ENCODE results near the gene GARNL3. TPM values are rescaled to one million over a fixed set of nuclear protein-coding genes. Genes with fewer than 3 reads are reported as not detected.

The GARNL3 gene
- total RNA-seq, 5 donors from 2014 or later (not counting 1 experiment from before 2014, with no cell fraction given) = 3.3 to 5.7 (median 3.6) TPM

DNA sequence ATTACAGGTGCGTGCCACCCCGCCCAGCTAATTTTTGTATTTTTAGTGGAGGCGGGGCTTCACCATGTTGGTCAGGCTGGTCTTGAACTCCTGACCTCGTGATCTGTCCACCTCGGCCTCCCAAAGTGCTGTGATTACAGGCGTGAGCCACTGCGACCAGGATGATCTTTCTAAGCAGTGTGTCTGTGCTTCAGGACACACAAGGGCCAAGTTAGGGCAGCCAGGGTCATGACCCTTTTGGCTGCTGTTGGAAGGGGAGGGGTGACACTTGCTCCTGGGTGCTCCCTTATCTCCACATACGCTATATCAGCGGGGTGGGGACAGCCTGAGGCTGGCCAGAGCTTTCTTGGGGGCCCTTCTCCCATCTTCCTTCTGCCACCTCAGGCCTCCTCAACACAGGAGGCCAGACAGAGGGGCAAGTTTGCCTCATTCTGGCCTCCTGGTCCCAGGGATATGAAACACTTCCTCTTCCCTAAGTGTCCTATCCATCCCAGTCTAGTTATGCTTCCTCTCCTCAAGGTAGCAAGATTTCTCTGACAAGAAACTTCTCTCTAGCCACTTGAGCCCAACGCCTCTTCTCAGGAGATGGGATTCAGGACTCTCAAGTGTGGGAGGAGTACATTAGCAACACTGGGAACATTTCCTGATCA lies 157.7 kb downstream of the GARNL3 start:
- CTCF ChIA-PET = interaction anchor here in 1 of 2 donors (0.7 kb wide), 1 partner anchor 9 kb away, joined by 4 read pairs; no protein-coding TSS in a partner anchor
- H3K27me3 ChIP-seq (replicated peaks in 1 of 2; ENCODE audit: control insufficient read depth in 2 of 2, extremely low read depth in 1 of 2, insufficient read depth in 2 of 2, low read length in 1 of 2) = peaks cover 0 to 4% of the 10 kb centered on the region in 2 experiments
- no peak for DNase-seq

DNA sequence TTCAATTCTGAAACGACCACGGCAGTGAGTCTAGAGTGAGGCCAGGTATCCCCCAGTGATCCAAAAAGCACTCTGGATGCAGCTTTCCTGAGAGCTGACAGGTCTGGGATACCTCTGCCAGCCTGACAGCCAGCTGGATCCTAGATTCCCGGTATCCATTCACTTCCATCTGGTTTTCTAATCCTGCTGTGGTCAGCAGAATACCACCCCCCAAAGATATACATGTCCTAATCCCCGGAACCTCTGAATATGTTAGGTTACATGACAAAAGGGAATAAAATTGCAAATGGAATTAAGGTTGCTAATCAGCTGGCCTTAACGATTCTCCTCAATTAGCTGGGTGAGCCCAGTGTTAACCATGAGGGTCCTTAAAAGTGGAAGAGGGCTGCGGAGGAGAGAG lies 158.2 kb downstream of the GARNL3 start:
- H3K4me3 Mint-ChIP-seq = peak overlapping the region; percentile 99 to 100 (median 99)
- DNase-seq = no peak
- Histone ChIP-seq H3K36me3 (ENCODE audit: control insufficient read depth in 2 of 2, extremely low read depth in 1 of 2, insufficient read depth in 1 of 2, low read length in 1 of 2) (no peaks in the 10 kb centered on the region), H3K27me3 (replicated peaks in 1 of 2; ENCODE audit: control insufficient read depth in 2 of 2, extremely low read depth in 1 of 2, insufficient read depth in 2 of 2, low read length in 1 of 2) (peaks cover 0 to 4% of the 10 kb centered on the region in 2 experiments), H3K4me1 (ENCODE audit: control insufficient read depth in 1 of 2, extremely low read depth in 1 of 2, insufficient read depth in 2 of 2, low read length in 2 of 2) (peaks cover 4 to 41% of the 10 kb centered on the region in 2 experiments), H3K27ac (ENCODE audit: low read length) (no peak overlapping the region), H3K9me3 (no peaks in the 10 kb centered on the region), H3K4me3 (ENCODE audit: control insufficient read depth in 1 of 2, extremely low read depth in 1 of 2, low read length in 1 of 2) (no peak overlapping the region)
- no peak for ATAC-seq (replicated peaks in 1 of 4)
- H3K9me3 Mint-ChIP-seq = no peaks in the 10 kb centered on the region
- peaks cover 46 to 50% (median 47%) of the 10 kb centered on the region in 3 donors for H3K4me1 Mint-ChIP-seq
- H3K36me3 Mint-ChIP-seq = peaks cover 5% of the 10 kb centered on the region
- WGBS (ENCODE audit: insufficient coverage) = no CpG with 5 or more reads among the region's 6 CpGs
- no peaks in the 10 kb centered on the region for H3K27me3 Mint-ChIP-seq
- CTCF ChIA-PET = no interaction called here
- peak overlapping the region in 1 of 2 donors; percentile 98 for H3K27ac Mint-ChIP-seq
- POLR2A ChIA-PET = interaction anchor here in 1 of 2 donors (1.2 kb wide), 1 partner anchor 28 kb away, joined by 5 read pairs; the partner anchor contains the start of genes LRSAM1 and RPL12

More for the DNA sequence above, 157.7 kb downstream of the GARNL3 start:
- Histone ChIP-seq H3K9me3 (no peaks in the 10 kb centered on the region), H3K4me3 (ENCODE audit: control insufficient read depth in 1 of 2, extremely low read depth in 1 of 2, low read length in 1 of 2) (no peak overlapping the region), H3K36me3 (ENCODE audit: control insufficient read depth in 2 of 2, extremely low read depth in 1 of 2, insufficient read depth in 1 of 2, low read length in 1 of 2) (no peaks in the 10 kb centered on the region), H3K27ac (ENCODE audit: low read length) (no peak overlapping the region), H3K4me1 (ENCODE audit: control insufficient read depth in 1 of 2, extremely low read depth in 1 of 2, insufficient read depth in 2 of 2, low read length in 2 of 2) (peaks cover 4 to 37% of the 10 kb centered on the region in 2 experiments)
- H3K36me3 Mint-ChIP-seq = peaks cover 5% of the 10 kb centered on the region
- no peaks in the 10 kb centered on the region for H3K27me3 Mint-ChIP-seq
- H3K4me1 Mint-ChIP-seq = peaks cover 44 to 49% (median 44%) of the 10 kb centered on the region in 3 donors
- no peak overlapping the region for H3K27ac Mint-ChIP-seq
- no peak for ATAC-seq (replicated peaks in 1 of 4)
- POLR2A ChIA-PET = interaction anchor here in 1 of 2 donors (1.2 kb wide), 1 partner anchor 29 kb away, joined by 5 read pairs; the partner anchor contains the start of genes LRSAM1 and RPL12
- H3K4me3 Mint-ChIP-seq = peak overlapping the region in 1 of 3 donors; percentile 100
- H3K9me3 Mint-ChIP-seq = no peaks in the 10 kb centered on the region
- no CpG with 5 or more reads among the region's 10 CpGs for WGBS (ENCODE audit: insufficient coverage)

- Mint-ChIP-seq H3K36me3 (peaks cover 7% of the 10 kb centered on the region), H3K4me1 (peaks cover 51 to 57% (median 52%) of the 10 kb centered on the region in 3 donors), H3K9me3 (no peaks in the 10 kb centered on the region), H3K27ac (peak overlapping the region; percentile 95 to 98), H3K27me3 (no peaks in the 10 kb centered on the region), H3K4me3 (peak overlapping the region; percentile 99 to 100 (median 99))
- peaks cover 2 to 6% of the 10 kb centered on the region in 2 donors for H3K36me3 ChIP-seq (ENCODE audit: control insufficient read depth in 2 of 2, extremely low read depth in 1 of 2, insufficient read depth in 1 of 2, low read length in 1 of 2)
- 4% methylated on average over 4 of the region's 9 CpGs for WGBS (ENCODE audit: insufficient coverage)
- DNase-seq = no peak
- H3K4me1 ChIP-seq (ENCODE audit: control insufficient read depth in 1 of 2, extremely low read depth in 1 of 2, insufficient read depth in 2 of 2, low read length in 2 of 2) = peaks cover 4 to 36% of the 10 kb centered on the region in 2 experiments
- ATAC-seq (replicated peaks in 1 of 4) = no peak
- peak overlapping the region; percentile 91 to 96 for H3K4me3 ChIP-seq (ENCODE audit: control insufficient read depth in 1 of 2, extremely low read depth in 1 of 2, low read length in 1 of 2)
- ChIA-PET CTCF (no interaction called here), POLR2A (interaction anchor here in 1 of 2 donors (1.0 to 1.2 kb wide), 2 partner anchors 27 to 28 kb away, joined by 4 to 5 read pairs; partner anchors contain the start of genes LRSAM1, RPL12 and SLC2A8)
- H3K27me3 ChIP-seq (replicated peaks in 1 of 2; ENCODE audit: control insufficient read depth in 2 of 2, extremely low read depth in 1 of 2, insufficient read depth in 2 of 2, low read length in 1 of 2) = peaks cover 0 to 4% of the 10 kb centered on the region in 2 experiments
- H3K27ac ChIP-seq (ENCODE audit: low read length) = peak overlapping the region; percentile 55
- H3K9me3 ChIP-seq = no peaks in the 10 kb centered on the region
Observed at GRCh38 chr9:127423476-127423933, 158.9 kb downstream of the GARNL3 start.

GRCh38 chr9:127423934-127424675 lies 159.5 kb downstream of the GARNL3 start, which contains the start of gene ZNF79:
TSS of gene ZNF79 (plus strand) at chr9:127424382. CDS start at chr9:127424788, 406 bp downstream.
- Mint-ChIP-seq H3K9me3 (no peaks in the 10 kb centered on the region), H3K27me3 (no peaks in the 10 kb centered on the region), H3K4me3 (peak within 1 kb of the TSS; percentile 99 to 100 (median 99)), H3K36me3 (peaks cover 12% of the 10 kb centered on the region), H3K27ac (peak within 1 kb of the TSS; percentile 95 to 98), H3K4me1 (peaks cover 52 to 57% (median 53%) of the 10 kb centered on the region in 3 donors)
- Histone ChIP-seq H3K4me1 (ENCODE audit: control insufficient read depth in 1 of 2, extremely low read depth in 1 of 2, insufficient read depth in 2 of 2, low read length in 2 of 2) (peaks cover 4 to 32% of the 10 kb centered on the region in 2 experiments), H3K27me3 (replicated peaks in 1 of 2; ENCODE audit: control insufficient read depth in 2 of 2, extremely low read depth in 1 of 2, insufficient read depth in 2 of 2, low read length in 1 of 2) (no peaks in the 10 kb centered on the region), H3K9me3 (no peaks in the 10 kb centered on the region), H3K27ac (ENCODE audit: low read length) (peak within 1 kb of the TSS; percentile 55), H3K4me3 (ENCODE audit: control insufficient read depth in 1 of 2, extremely low read depth in 1 of 2, low read length in 1 of 2) (peak within 1 kb of the TSS; percentile 91 to 96), H3K36me3 (ENCODE audit: control insufficient read depth in 2 of 2, extremely low read depth in 1 of 2, insufficient read depth in 1 of 2, low read length in 1 of 2) (peaks cover 4 to 11% of the 10 kb centered on the region in 2 donors)
- peak; percentile 76 to 93 (median 86) for DNase-seq
- whole genome bisulfite sequencing (ENCODE audit: insufficient coverage) = under 1% methylated on average over 54 of the region's 54 CpGs
- CTCF ChIA-PET = interaction anchor here in 1 of 2 donors (0.6 kb wide), 1 partner anchor 26 kb away, joined by 3 read pairs; the partner anchor contains the start of gene RPL12
- POLR2A ChIA-PET = interaction anchor here in 1 of 2 donors (0.6 to 1.0 kb wide), 3 partner anchors 15 to 27 kb away, joined by 3 to 4 read pairs (median 3); partner anchors contain the start of genes RPL12 and SLC2A8
- peak; percentile 92 to 94 (median 93) for ATAC-seq (replicated peaks in 1 of 4)

DNA sequence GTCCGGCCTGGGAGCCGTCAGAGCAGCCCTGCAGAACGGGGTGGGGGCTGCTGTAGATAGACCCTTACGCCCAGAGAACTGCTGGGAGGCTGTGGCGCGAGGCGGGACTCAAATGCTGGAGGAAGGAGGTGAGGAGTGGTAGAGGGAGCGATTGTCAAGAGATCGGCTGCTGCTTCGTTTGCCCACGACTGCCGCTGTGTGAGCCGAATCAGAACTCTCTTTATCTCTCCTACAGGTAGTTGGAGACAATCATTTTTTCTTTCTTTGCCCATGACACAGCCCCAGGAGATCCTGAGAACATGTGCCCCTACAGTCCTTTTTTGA lies 160.1 kb downstream of the GARNL3 start:
- H3K9me3 Mint-ChIP-seq = no peaks in the 10 kb centered on the region
- 0% methylated on average over 6 of the region's 13 CpGs for WGBS (ENCODE audit: insufficient coverage)
- no peaks in the 10 kb centered on the region for H3K27me3 ChIP-seq (replicated peaks in 1 of 2; ENCODE audit: control insufficient read depth in 2 of 2, extremely low read depth in 1 of 2, insufficient read depth in 2 of 2, low read length in 1 of 2)
- peaks cover 4 to 30% of the 10 kb centered on the region in 2 experiments for H3K4me1 ChIP-seq (ENCODE audit: control insufficient read depth in 1 of 2, extremely low read depth in 1 of 2, insufficient read depth in 2 of 2, low read length in 2 of 2)
- peaks cover 12% of the 10 kb centered on the region for H3K36me3 Mint-ChIP-seq
- H3K4me3 Mint-ChIP-seq = peak overlapping the region; percentile 99 to 100 (median 99)
- H3K36me3 ChIP-seq (ENCODE audit: control insufficient read depth in 2 of 2, extremely low read depth in 1 of 2, insufficient read depth in 1 of 2, low read length in 1 of 2) = peaks cover 4 to 16% of the 10 kb centered on the region in 2 donors
- POLR2A ChIA-PET = interaction anchor here in 1 of 2 donors (0.6 to 0.7 kb wide), 2 partner anchors 14 to 26 kb away, joined by 3 read pairs; partner anchors contain the start of gene RPL12
- no peaks in the 10 kb centered on the region for H3K27me3 Mint-ChIP-seq
- H3K27ac Mint-ChIP-seq = peak overlapping the region; percentile 95 to 98
- ATAC-seq (replicated peaks in 1 of 4) = peak; percentile 44 to 63 (median 54)
- H3K4me3 ChIP-seq (ENCODE audit: control insufficient read depth in 1 of 2, extremely low read depth in 1 of 2, low read length in 1 of 2) = peak overlapping the region; percentile 91 to 96
- CTCF ChIA-PET = interaction anchor here in 1 of 2 donors (0.6 kb wide), 1 partner anchor 26 kb away, joined by 3 read pairs; the partner anchor contains the start of gene RPL12
- DNase-seq = peak in 27 of 35 experiments; percentile 16 to 64 (median 33)
- no peaks in the 10 kb centered on the region for H3K9me3 ChIP-seq
- H3K27ac ChIP-seq (ENCODE audit: low read length) = peak overlapping the region; percentile 55
- peaks cover 52 to 57% (median 53%) of the 10 kb centered on the region in 3 donors for H3K4me1 Mint-ChIP-seq
